H1 (cell line): Measurements from ENCODE around the gene CREBBP. TPM values are rescaled to one million over a fixed set of nuclear protein-coding genes. Genes with fewer than 3 reads are reported as not detected.

ENCODE experiments used
- CTCF ChIA-PET: fragments of 300-600 bp; sonication (Branson Sonifier 250); formaldehyde crosslinking; loops from one replicate; lab custom pipeline; 2021; ENCODE audit not compliant: partially characterized antibody; lab: Charles Lee
- POLR2A ChIA-PET: fragments of 300-600 bp; sonication (Branson Sonifier 250); formaldehyde crosslinking; loops from one replicate; lab custom pipeline; 2021; ENCODE audit warnings: inconsistent platforms; ENCODE audit not compliant: partially characterized antibody; lab: Charles Lee
- DNase-seq, 2 experiments: peaks; one replicate each; pipeline versions ENCODE4 v3.0.0 to v3.0.0-alpha.2; 2010 to 2022; ENCODE audit warnings: low spot score in 2 of 2, low read depth in 1 of 2, mixed read lengths in 1 of 2
- FAIRE-seq: peaks from 2 replicates; lab custom pipeline; 2011; peaks lifted over from hg19 to GRCh38; lab: Jason Lieb, UNC
- H2AFZ ChIP-seq: 2 replicates; pipeline ENCODE4 v1.8.1; 2012; ENCODE audit warnings: low read length, inconsistent platforms
- H2AK5ac ChIP-seq: 2 replicates; pipeline ENCODE4 v1.6.1; 2013; ENCODE audit warnings: low read depth, low read length
- H2BK120ac ChIP-seq: replicated peaks from 2 replicates; pipeline ENCODE3; 2013; ENCODE audit warnings: low read depth, low read length, inconsistent platforms
- H2BK12ac ChIP-seq: 2 replicates; pipeline ENCODE4 v1.6.1; 2013; ENCODE audit warnings: low read depth, low read length
- H2BK15ac ChIP-seq: 2 replicates; pipeline ENCODE4 v1.6.1; 2013; ENCODE audit warnings: low read length
- H2BK20ac ChIP-seq: 2 replicates; pipeline ENCODE4 v1.6.1; 2013; ENCODE audit warnings: low read length
- H2BK5ac ChIP-seq: 2 replicates; pipeline ENCODE4 v1.6.1; 2013; ENCODE audit warnings: low read depth, low read length
- H3K14ac ChIP-seq: 2 replicates; pipeline ENCODE4 v1.6.1; 2013; ENCODE audit warnings: inconsistent platforms; ENCODE audit not compliant: insufficient read length
- H3K18ac ChIP-seq: 2 replicates; pipeline ENCODE4 v1.6.1; 2013; ENCODE audit warnings: low read length; ENCODE audit errors: extremely low read depth
- H3K23ac ChIP-seq: 2 replicates; pipeline ENCODE4 v1.6.1; 2013; ENCODE audit warnings: inconsistent platforms; ENCODE audit not compliant: insufficient read length
- H3K23me2 ChIP-seq: 2 replicates; pipeline ENCODE4 v1.6.1; 2013; ENCODE audit warnings: low read depth, low read length
- H3K27ac ChIP-seq: 2 replicates; pipeline ENCODE4 v1.6.1; 2011; ENCODE audit warnings: low read depth, low read length, inconsistent platforms
- H3K27me3 ChIP-seq, 4 experiments: replicated peaks in 1 of 4; 1 replicate in 1 of 4; 2 replicates in 3 of 4; pipeline versions ENCODE4 v1.6.1 to v1.8.1; 2011 to 2013; ENCODE audit warnings: low read length in 3 of 4, mild to moderate bottlenecking in 3 of 4, inconsistent platforms in 2 of 4, mixed read lengths in 2 of 4, moderate library complexity in 1 of 4; ENCODE audit not compliant: control insufficient read depth in 3 of 4, insufficient read depth in 3 of 4; ENCODE audit errors: extremely low read depth in 1 of 4
- H3K36me3 ChIP-seq, 4 experiments: 2 replicates each; pipeline versions ENCODE4 v1.6.1 to v1.8.1; 2011 to 2013; ENCODE audit warnings: mild to moderate bottlenecking in 4 of 4, low read length in 3 of 4, moderate library complexity in 2 of 4, control low read depth in 1 of 4, inconsistent platforms in 1 of 4; ENCODE audit not compliant: insufficient read depth in 4 of 4, control insufficient read depth in 2 of 4
- H3K4ac ChIP-seq: replicated peaks from 2 replicates; pipeline ENCODE3; 2013; ENCODE audit warnings: low read length, low read depth, mixed read lengths, inconsistent platforms; ENCODE audit not compliant: insufficient read length
- H3K4me1 ChIP-seq, 4 experiments: replicated peaks in 1 of 4; 1 replicate in 1 of 4; 2 replicates in 3 of 4; pipeline versions ENCODE4 v1.6.1 to v1.8.1; 2011 to 2013; ENCODE audit warnings: low read length in 3 of 4, inconsistent platforms in 2 of 4, mixed read lengths in 1 of 4; ENCODE audit not compliant: insufficient read depth in 4 of 4, control insufficient read depth in 3 of 4
- H3K4me2 ChIP-seq, 2 experiments: 2 replicates each; pipeline versions ENCODE4 v1.6.1 to v1.8.1; 2011 to 2013; ENCODE audit warnings: low read depth in 2 of 2, low read length in 2 of 2, control low read depth in 1 of 2, inconsistent platforms in 1 of 2, mild to moderate bottlenecking in 1 of 2; ENCODE audit not compliant: insufficient read depth in 1 of 2
- H3K4me3 ChIP-seq, 4 experiments: fragments of 200-600, 300-600 bp in 1 of 4; sonication (generic), shearing (Covaris generic), sonication (Bioruptor Twin) in 1 of 4; 2 replicates each; pipeline versions ENCODE4 v1.5.1 to v1.8.1; 2011 to 2016; ENCODE audit warnings: low read length in 4 of 4, low read depth in 3 of 4, control low read depth in 2 of 4, inconsistent platforms in 2 of 4, mild to moderate bottlenecking in 2 of 4, mixed read lengths in 1 of 4, moderate library complexity in 1 of 4; ENCODE audit not compliant: insufficient read depth in 2 of 4; ENCODE audit errors: extremely low read depth in 1 of 4
- H3K56ac ChIP-seq: replicated peaks from 2 replicates; pipeline ENCODE3; 2013; ENCODE audit warnings: low read depth, mild to moderate bottlenecking, mixed read lengths, low read length, inconsistent platforms; ENCODE audit not compliant: insufficient read length
- H3K79me1 ChIP-seq: 2 replicates; pipeline ENCODE4 v1.6.1; 2013; ENCODE audit warnings: low read depth, low read length, control low read depth
- H3K79me2 ChIP-seq, 2 experiments: 2 replicates each; pipeline versions ENCODE4 v1.6.1 to v1.8.1; 2012 to 2013; ENCODE audit warnings: low read length in 2 of 2, mild to moderate bottlenecking in 2 of 2, inconsistent platforms in 1 of 2; ENCODE audit not compliant: insufficient read depth in 2 of 2, control insufficient read depth in 1 of 2
- H3K9ac ChIP-seq, 4 experiments: replicated peaks in 1 of 4; 1 replicate in 1 of 4; 2 replicates in 3 of 4; pipeline versions ENCODE4 v1.6.1 to v1.8.1; 2011 to 2013; ENCODE audit warnings: low read depth in 3 of 4, low read length in 3 of 4, control low read depth in 2 of 4, mild to moderate bottlenecking in 2 of 4, moderate library complexity in 2 of 4, inconsistent platforms in 1 of 4; ENCODE audit errors: extremely low read depth in 1 of 4
- H3K9me3 ChIP-seq, 2 experiments: 2 replicates each; pipeline versions ENCODE4 v1.6.1 to v1.8.1; 2012 to 2013; ENCODE audit warnings: mild to moderate bottlenecking in 2 of 2, moderate library complexity in 2 of 2, control low read depth in 1 of 2, inconsistent platforms in 1 of 2, low read depth in 1 of 2, low read length in 1 of 2, mixed read lengths in 1 of 2; ENCODE audit not compliant: insufficient read depth in 2 of 2
- H4K20me1 ChIP-seq, 2 experiments: replicated peaks in 1 of 2; 2 replicates each; pipeline versions ENCODE3 to v1.8.1; 2011 to 2013; ENCODE audit warnings: inconsistent platforms in 2 of 2, low read length in 2 of 2, mild to moderate bottlenecking in 1 of 2; ENCODE audit not compliant: insufficient read depth in 2 of 2, control insufficient read depth in 1 of 2
- H4K5ac ChIP-seq: 2 replicates; pipeline ENCODE4 v1.6.1; 2013; ENCODE audit warnings: low read length, low read depth, mixed read lengths, inconsistent platforms; ENCODE audit not compliant: insufficient read length
- H4K8ac ChIP-seq: 2 replicates; pipeline ENCODE4 v1.8.0; 2013; ENCODE audit warnings: mild to moderate bottlenecking, moderate library complexity, low read length, inconsistent platforms; ENCODE audit not compliant: insufficient read depth; ENCODE audit errors: extremely low read depth
- H4K91ac ChIP-seq: replicated peaks from 2 replicates; pipeline ENCODE3; 2013; ENCODE audit warnings: low read length, mixed read lengths, inconsistent platforms; ENCODE audit not compliant: insufficient read length
- CREB1 ChIP-seq: IDR thresholded peaks from 2 replicates; pipeline ENCODE4 v1.6.1; 2012; ENCODE audit warnings: inconsistent platforms
- WGBS, 2 experiments: shearing (Covaris generic) in 1 of 2; methylation state at CpG; one replicate each; pipeline versions ENCODE4 v1.1.6 to v1.1.7; 2013 to 2015; ENCODE audit warnings: low lambda C conversion rate in 2 of 2, mixed read lengths in 2 of 2, inconsistent platforms in 1 of 2, low coverage in 1 of 2, missing lambda C conversion rate in 1 of 2; ENCODE audit not compliant: insufficient replicate concordance in 2 of 2, insufficient coverage in 1 of 2, insufficient read length in 1 of 2; ENCODE audit errors: extremely low coverage in 1 of 2, missing lambda C conversion rate in 1 of 2; 5-methylcytosine and 5-hydroxymethylcytosine counted together
- polyA plus RNA-seq, 7 experiments: library from polyadenylated mRNA; depleted of rRNA in 3 of 7; stranded (reverse) in 5 of 7; unstranded in 2 of 7; fragments of >200 nt in 5 of 7; fragments of 200-250 nt in 2 of 7; gene quantifications; 1 replicate in 5 of 7; 2 replicates in 1 of 7; 4 replicates in 1 of 7; pipeline versions ENCODE4 v1.2.1 to v1.2.3, GENCODE V29; 2011 to 2013; ENCODE audit warnings: missing spikeins in 2 of 7, mixed read lengths in 2 of 7
- total RNA-seq: library from RNA; stranded (reverse); fragmentation: NEBNext Ultra II Directional; extraction: Animal tissue kit (Norgen Biotek cat#: 25700); gene quantifications from 2 replicates; pipeline ENCODE4 v1.2.1, GENCODE V29; 2021
- TF ChIP-seq, protein P1 (sequence below), 3 experiments: IDR thresholded peaks; 1 replicate in 2 of 3; 2 replicates in 1 of 3; pipeline versions ENCODE4 v1.5.1 to v1.6.1; 2011; ENCODE audit warnings: low read length in 3 of 3, mild to moderate bottlenecking in 3 of 3, inconsistent platforms in 2 of 3, low read depth in 1 of 3, moderate library complexity in 1 of 3; ENCODE audit not compliant: insufficient read depth in 1 of 3; ENCODE audit errors: control extremely low read depth in 1 of 3

Gene CREBBP
- total and polyA plus RNA-seq, 2 of the 8 experiments (the other 6 are each of a cell fraction or from before 2014, with no cell fraction given) = 10.0 to 60.1 TPM

DNA sequence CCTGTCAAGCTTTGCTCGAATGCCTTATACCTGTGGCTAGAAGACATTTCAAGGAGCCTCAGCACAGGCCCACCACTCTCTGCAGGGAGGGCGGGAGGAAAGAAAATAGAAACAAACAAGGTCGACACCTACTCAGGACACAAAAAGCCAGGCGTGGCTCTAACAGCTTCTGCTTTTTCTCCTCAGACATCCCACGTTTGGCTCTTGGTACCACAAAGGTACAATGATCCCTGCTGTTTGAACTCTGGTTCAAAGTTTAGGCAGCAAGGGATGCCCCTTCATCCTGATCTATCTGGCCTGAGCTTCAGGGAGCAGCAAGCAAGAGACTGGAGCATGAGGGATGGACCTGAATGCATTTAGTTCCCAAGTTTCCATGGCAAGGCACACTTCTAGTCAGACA lies 57.1 kb downstream of the CREBBP start:
- H4K5ac ChIP-seq = no peak overlapping the region
- no peak overlapping the region for H4K91ac ChIP-seq
- no peak overlapping the region for H3K4ac ChIP-seq
- H2BK120ac ChIP-seq = no peak overlapping the region
- no peaks in the 10 kb centered on the region for H3K27me3 ChIP-seq
- H3K4me1 ChIP-seq = peaks cover 0 to 7% (median 5%) of the 10 kb centered on the region in 4 experiments
- WGBS, 2 experiments = 72% methylated on average over 5 of the region's 5 CpGs; no CpG with 5 or more reads in 1 of the 2 experiments
- H3K4me3 ChIP-seq = no peak overlapping the region
- H2AK5ac ChIP-seq = peak overlapping the region; percentile 67
- no peak overlapping the region for H3K4me2 ChIP-seq
- no peak overlapping the region for H3K27ac ChIP-seq
- no peaks in the 10 kb centered on the region for H3K9me3 ChIP-seq
- no peaks in the 10 kb centered on the region for H3K36me3 ChIP-seq
- peaks cover 25 to 39% of the 10 kb centered on the region in 2 experiments for H4K20me1 ChIP-seq
- H2AFZ ChIP-seq = no peak overlapping the region
- H3K79me1 ChIP-seq = peaks cover 22% of the 10 kb centered on the region
- H3K79me2 ChIP-seq = peaks cover 13 to 98% of the 10 kb centered on the region in 2 experiments
- no peak overlapping the region for H2BK5ac ChIP-seq
- no peak overlapping the region for H4K8ac ChIP-seq
- TF ChIP-seq, protein P1, sequence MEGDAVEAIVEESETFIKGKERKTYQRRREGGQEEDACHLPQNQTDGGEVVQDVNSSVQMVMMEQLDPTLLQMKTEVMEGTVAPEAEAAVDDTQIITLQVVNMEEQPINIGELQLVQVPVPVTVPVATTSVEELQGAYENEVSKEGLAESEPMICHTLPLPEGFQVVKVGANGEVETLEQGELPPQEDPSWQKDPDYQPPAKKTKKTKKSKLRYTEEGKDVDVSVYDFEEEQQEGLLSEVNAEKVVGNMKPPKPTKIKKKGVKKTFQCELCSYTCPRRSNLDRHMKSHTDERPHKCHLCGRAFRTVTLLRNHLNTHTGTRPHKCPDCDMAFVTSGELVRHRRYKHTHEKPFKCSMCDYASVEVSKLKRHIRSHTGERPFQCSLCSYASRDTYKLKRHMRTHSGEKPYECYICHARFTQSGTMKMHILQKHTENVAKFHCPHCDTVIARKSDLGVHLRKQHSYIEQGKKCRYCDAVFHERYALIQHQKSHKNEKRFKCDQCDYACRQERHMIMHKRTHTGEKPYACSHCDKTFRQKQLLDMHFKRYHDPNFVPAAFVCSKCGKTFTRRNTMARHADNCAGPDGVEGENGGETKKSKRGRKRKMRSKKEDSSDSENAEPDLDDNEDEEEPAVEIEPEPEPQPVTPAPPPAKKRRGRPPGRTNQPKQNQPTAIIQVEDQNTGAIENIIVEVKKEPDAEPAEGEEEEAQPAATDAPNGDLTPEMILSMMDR (IDR thresholded peaks at IDR 0.05; ENCODE audit: control extremely low read depth in 1 of 3, insufficient read depth in 1 of 3, low read depth in 1 of 3, low read length in 3 of 3) = no peak
- no peak for TF ChIP-seq CREB1
- TF ChIP-seq, all 59 proteins: peak for 0
- no peak overlapping the region for H2BK15ac ChIP-seq
- H3K9ac ChIP-seq = no peak overlapping the region; a peak in 1 of 7 replicates
- no peak overlapping the region for H2BK20ac ChIP-seq
- POLR2A ChIA-PET = interaction anchor here (0.8 to 1.3 kb wide), 3 partner anchors 8 to 23 kb away, joined by 3 read pairs; no protein-coding TSS in a partner anchor
- no peaks in the 10 kb centered on the region for H3K23me2 ChIP-seq
- CTCF ChIA-PET = interaction anchor here (1.0 to 3.3 kb wide), 3 partner anchors 11 to 55 kb away, joined by 3 to 14 read pairs (median 5); no protein-coding TSS in a partner anchor
- H2BK12ac ChIP-seq = no peak overlapping the region
- H3K56ac ChIP-seq = no peak overlapping the region
- H3K18ac ChIP-seq = no peak overlapping the region
- FAIRE-seq = no peak
- no peak overlapping the region for H3K23ac ChIP-seq
- DNase-seq = no peak
- H3K14ac ChIP-seq = no peak overlapping the region
